ENCODE measurements around the gene PTPN20.
"Not testable (repeated sequence)": the region's sequence is repeated elsewhere in the genome, so short reads cannot be mapped to it uniquely, and the experiment has no call there.

DNA sequence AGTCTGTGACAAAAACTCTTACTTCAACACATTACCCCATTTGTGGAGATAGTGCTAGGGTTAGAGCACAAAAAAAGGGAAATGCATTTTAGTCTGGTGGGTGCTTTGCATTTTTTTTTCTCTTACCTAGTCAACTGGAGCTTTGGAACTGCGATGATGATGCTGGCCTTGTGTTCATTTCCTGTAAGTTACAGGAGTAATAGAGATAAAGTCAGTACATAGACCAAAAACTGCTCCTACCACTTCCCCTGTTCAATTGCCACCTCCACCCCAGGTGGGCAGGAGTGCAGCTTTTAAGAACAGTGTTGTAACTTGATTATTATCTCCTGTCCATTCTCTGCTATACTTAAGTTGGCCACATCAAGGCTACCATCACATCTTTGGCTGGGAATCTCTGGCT is 29.9 kb downstream of the PTPN20 start:
- TF ChIP-seq, protein P1, sequence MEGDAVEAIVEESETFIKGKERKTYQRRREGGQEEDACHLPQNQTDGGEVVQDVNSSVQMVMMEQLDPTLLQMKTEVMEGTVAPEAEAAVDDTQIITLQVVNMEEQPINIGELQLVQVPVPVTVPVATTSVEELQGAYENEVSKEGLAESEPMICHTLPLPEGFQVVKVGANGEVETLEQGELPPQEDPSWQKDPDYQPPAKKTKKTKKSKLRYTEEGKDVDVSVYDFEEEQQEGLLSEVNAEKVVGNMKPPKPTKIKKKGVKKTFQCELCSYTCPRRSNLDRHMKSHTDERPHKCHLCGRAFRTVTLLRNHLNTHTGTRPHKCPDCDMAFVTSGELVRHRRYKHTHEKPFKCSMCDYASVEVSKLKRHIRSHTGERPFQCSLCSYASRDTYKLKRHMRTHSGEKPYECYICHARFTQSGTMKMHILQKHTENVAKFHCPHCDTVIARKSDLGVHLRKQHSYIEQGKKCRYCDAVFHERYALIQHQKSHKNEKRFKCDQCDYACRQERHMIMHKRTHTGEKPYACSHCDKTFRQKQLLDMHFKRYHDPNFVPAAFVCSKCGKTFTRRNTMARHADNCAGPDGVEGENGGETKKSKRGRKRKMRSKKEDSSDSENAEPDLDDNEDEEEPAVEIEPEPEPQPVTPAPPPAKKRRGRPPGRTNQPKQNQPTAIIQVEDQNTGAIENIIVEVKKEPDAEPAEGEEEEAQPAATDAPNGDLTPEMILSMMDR (IDR thresholded peaks at IDR 0.05): not testable (repeated sequence)
- TF ChIP-seq POLR2A (IDR thresholded peaks at IDR 0.05): not testable (repeated sequence)

Measured in prostate gland (tissue), 2 donors.